Measurements from ENCODE around the gene RCOR2. TPM values are rescaled to one million over a fixed set of nuclear protein-coding genes. Genes with fewer than 3 reads are reported as not detected.

Gene RCOR2
- total RNA-seq, 1 donor from 2014 or later, result 2.7 TPM

Other genes starting within 250 kb of the RCOR2 start
- 59.4 TPM for gene ATL3, start 245.8 kb downstream of the RCOR2 start, total RNA-seq
- 107 TPM for gene RTN3, start 235.7 kb downstream of the RCOR2 start, total RNA-seq
- gene ZFTA, start 148.4 kb downstream of the RCOR2 start, total RNA-seq, result 30.7 TPM
- gene SPINDOC, start 103.7 kb downstream of the RCOR2 start, total RNA-seq, result 19.6 TPM
- 65.0 TPM for gene MARK2, start 78.1 kb downstream of the RCOR2 start, total RNA-seq
- gene NAA40, start 21.8 kb upstream of the RCOR2 start, total RNA-seq, result 26.2 TPM
- gene COX8A, start 57.5 kb upstream of the RCOR2 start, total RNA-seq, result 368 TPM
- gene OTUB1, start 69.3 kb upstream of the RCOR2 start, total RNA-seq, result 72.4 TPM
- 3.8 TPM for gene FLRT1, start 118.8 kb upstream of the RCOR2 start, total RNA-seq
- gene MACROD1, start 248.9 kb upstream of the RCOR2 start, total RNA-seq, result 19.3 TPM

All from mucosa of gallbladder (tissue), 1 donor.